Right renal pelvis (tissue), 4 donors: Measurements from ENCODE around the gene BNIPL. TPM values are rescaled to one million over a fixed set of nuclear protein-coding genes. Genes with fewer than 3 reads are reported as not detected.

Experiments used
- polyA plus RNA-seq, 4 donors: library from polyadenylated mRNA; unstranded; fragments of 120-200 nt; gene quantifications; one replicate each; pipeline ENCODE4 v1.2.1, GENCODE V29; 2013; ENCODE audit not compliant: insufficient read length in 4 of 4

Gene BNIPL
- polyA plus RNA-seq, 4 donors: 1.3 to 4.9 (median 2.0) TPM

Other genes with a start within 250 kb of the BNIPL start
- 10 to 100 TPM; 19.0 to 30.6 (median 25.3) TPM for gene CTSK, start 228.3 kb upstream of the BNIPL start, polyA plus RNA-seq
- 10 to 100 TPM; 46.9 to 58.6 (median 56.8) TPM for gene ARNT, start 160.0 kb upstream of the BNIPL start, polyA plus RNA-seq
- under 1 TPM in 2 of 4 donors, not detected in 2; 0.06 to 0.25 TPM for gene CTXND2, start 149.4 kb upstream of the BNIPL start, polyA plus RNA-seq
- gene SETDB1, start 110.2 kb upstream of the BNIPL start, polyA plus RNA-seq: 10 to 100 TPM; 68.1 to 77.5 (median 70.1) TPM
- 100 to 1,000 TPM; 293 to 325 (median 308) TPM for gene CERS2, start 61.8 kb upstream of the BNIPL start, polyA plus RNA-seq
- gene ANXA9, start 54.3 kb upstream of the BNIPL start, polyA plus RNA-seq: 10 to 100 TPM; 12.6 to 20.2 (median 14.8) TPM
- 10 to 100 TPM; 38.7 to 47.0 (median 39.3) TPM for gene MINDY1, start 29.7 kb upstream of the BNIPL start, polyA plus RNA-seq
- 10 to 100 TPM; 43.6 to 50.4 (median 48.6) TPM for gene PRUNE1, start 28.1 kb upstream of the BNIPL start, polyA plus RNA-seq
- 10 to 100 TPM; 11.9 to 13.7 (median 13.2) TPM for gene C1orf56, start 11.2 kb downstream of the BNIPL start, polyA plus RNA-seq
- 10 to 100 TPM; 66.2 to 86.6 (median 71.3) TPM for gene CDC42SE1, start 23.0 kb downstream of the BNIPL start, polyA plus RNA-seq
- 10 to 100 TPM; 23.8 to 27.2 (median 26.0) TPM for gene MLLT11, start 23.8 kb downstream of the BNIPL start, polyA plus RNA-seq
- gene GABPB2, start 34.2 kb downstream of the BNIPL start, polyA plus RNA-seq: 10 to 100 TPM in 3 of 4 donors, 1 to 10 TPM in 1; 9.1 to 12.0 (median 10.8) TPM
- gene SEMA6C, start 110.0 kb downstream of the BNIPL start, polyA plus RNA-seq: 10 to 100 TPM; 24.1 to 28.9 (median 24.9) TPM
- gene TNFAIP8L2, start 120.1 kb downstream of the BNIPL start, polyA plus RNA-seq: 1 to 10 TPM; 1.2 to 1.7 (median 1.4) TPM
- gene LYSMD1, start 129.3 kb downstream of the BNIPL start, polyA plus RNA-seq: 10 to 100 TPM; 16.9 to 19.1 (median 17.2) TPM
- 10 to 100 TPM; 37.5 to 41.7 (median 38.9) TPM for gene SCNM1, start 129.6 kb downstream of the BNIPL start, polyA plus RNA-seq
- under 1 TPM; 0.73 to 0.96 (median 0.88) TPM for gene TMOD4, start 139.4 kb downstream of the BNIPL start, polyA plus RNA-seq
- 10 to 100 TPM; 63.7 to 74.7 (median 69.3) TPM for gene VPS72, start 153.6 kb downstream of the BNIPL start, polyA plus RNA-seq
- 10 to 100 TPM; 59.2 to 69.7 (median 63.1) TPM for gene PIP5K1A, start 162.0 kb downstream of the BNIPL start, polyA plus RNA-seq
- gene PSMD4, start 218.1 kb downstream of the BNIPL start, polyA plus RNA-seq: 100 to 1,000 TPM; 135 to 165 (median 140) TPM
- gene ZNF687, start 245.7 kb downstream of the BNIPL start, polyA plus RNA-seq: 10 to 100 TPM; 23.1 to 26.3 (median 24.0) TPM